Neuronal stem cell (in vitro differentiated cells): ENCODE results near the gene TMEM79.

Experiments
- DNase-seq: peaks from one replicate; pipeline ENCODE4 v3.0.0-alpha.2; 2013; ENCODE audit warnings: low spot score
- H2AFZ ChIP-seq: one replicate; pipeline ENCODE4 v1.6.1; 2013; ENCODE audit warnings: mild to moderate bottlenecking, low read length, inconsistent platforms
- H2AK5ac ChIP-seq: 2 replicates; pipeline ENCODE4 v1.6.1; 2013; ENCODE audit warnings: low read depth, mild to moderate bottlenecking, inconsistent platforms, low read length, moderate library complexity, mixed read lengths
- H2BK120ac ChIP-seq: 2 replicates; pipeline ENCODE4 v1.6.1; 2013; ENCODE audit warnings: low read depth, mild to moderate bottlenecking, inconsistent platforms, low read length, moderate library complexity, mixed read lengths
- H2BK12ac ChIP-seq: one replicate; pipeline ENCODE4 v1.6.1; 2013; ENCODE audit warnings: low read length, inconsistent platforms
- H2BK15ac ChIP-seq: 2 replicates; pipeline ENCODE4 v1.6.1; 2013; ENCODE audit warnings: mild to moderate bottlenecking, low read length, inconsistent platforms, mixed read lengths
- H2BK5ac ChIP-seq: one replicate; pipeline ENCODE4 v1.6.1; 2013; ENCODE audit warnings: inconsistent platforms, mild to moderate bottlenecking, low read length, moderate library complexity
- H3K14ac ChIP-seq: one replicate; pipeline ENCODE4 v1.6.1; 2013; ENCODE audit warnings: low read length, inconsistent platforms
- H3K18ac ChIP-seq: 2 replicates; pipeline ENCODE4 v1.6.1; 2013; ENCODE audit warnings: low read length, inconsistent platforms
- H3K23ac ChIP-seq: 2 replicates; pipeline ENCODE4 v1.6.1; 2013; ENCODE audit warnings: low read depth, mild to moderate bottlenecking, mixed read lengths, low read length, inconsistent platforms; ENCODE audit not compliant: poor library complexity
- H3K27ac ChIP-seq: replicated peaks from 3 replicates; pipeline ENCODE4 v1.5.1; 2013; ENCODE audit warnings: low read length, inconsistent platforms
- H3K27me3 ChIP-seq, 3 experiments: 2 replicates each; pipeline ENCODE4 v1.6.1; 2013; ENCODE audit warnings: low read length in 3 of 3, mild to moderate bottlenecking in 2 of 3, inconsistent platforms in 1 of 3, low read depth in 1 of 3, mixed read lengths in 1 of 3, moderate library complexity in 1 of 3; ENCODE audit not compliant: control insufficient read depth in 3 of 3, insufficient read depth in 3 of 3
- H3K36me3 ChIP-seq, 2 donors: replicated peaks in 1 of 2; 2 replicates each; pipeline ENCODE4 v1.6.1; 2013; ENCODE audit warnings: low read length in 2 of 2; ENCODE audit not compliant: control insufficient read depth in 2 of 2, insufficient read depth in 2 of 2
- H3K4ac ChIP-seq: 2 replicates; pipeline ENCODE4 v1.6.1; 2013; ENCODE audit warnings: inconsistent platforms, mild to moderate bottlenecking, low read length, moderate library complexity
- H3K4me1 ChIP-seq, 2 donors: 1 replicate in 1 of 2; 2 replicates in 1 of 2; pipeline ENCODE4 v1.6.1; 2013; ENCODE audit warnings: low read length in 2 of 2, low read depth in 1 of 2; ENCODE audit not compliant: control insufficient read depth in 2 of 2, insufficient read depth in 1 of 2
- H3K4me2 ChIP-seq: one replicate; pipeline ENCODE4 v1.6.1; 2013; ENCODE audit warnings: mild to moderate bottlenecking, low read length, inconsistent platforms; ENCODE audit not compliant: insufficient read depth, poor library complexity, severe bottlenecking
- H3K4me3 ChIP-seq, 2 donors: 2 replicates each; pipeline ENCODE4 v1.5.1; 2013; ENCODE audit warnings: low read length in 2 of 2, mild to moderate bottlenecking in 2 of 2, inconsistent platforms in 1 of 2, moderate library complexity in 1 of 2
- H3K79me1 ChIP-seq: one replicate; pipeline ENCODE4 v1.6.1; 2013; ENCODE audit warnings: low read depth, mild to moderate bottlenecking, inconsistent platforms, low read length, moderate library complexity
- H3K9ac ChIP-seq: one replicate; pipeline ENCODE4 v1.6.1; 2013; ENCODE audit warnings: mild to moderate bottlenecking, low read depth, low read length, inconsistent platforms; ENCODE audit not compliant: poor library complexity
- H3K9me3 ChIP-seq, 2 donors: replicated peaks in 1 of 2; 2 replicates each; pipeline versions ENCODE3 to v1.6.1; 2013; ENCODE audit warnings: low read length in 2 of 2, mild to moderate bottlenecking in 2 of 2, inconsistent platforms in 1 of 2, low read depth in 1 of 2, mixed read lengths in 1 of 2, moderate library complexity in 1 of 2; ENCODE audit not compliant: control insufficient read depth in 2 of 2, insufficient read depth in 1 of 2
- H4K8ac ChIP-seq: one replicate; pipeline ENCODE4 v1.6.1; 2013; ENCODE audit warnings: low read depth, mild to moderate bottlenecking, inconsistent platforms, low read length, moderate library complexity
- H4K91ac ChIP-seq: one replicate; pipeline ENCODE4 v1.6.1; 2013; ENCODE audit warnings: low read length, low read depth, mild to moderate bottlenecking, inconsistent platforms; ENCODE audit not compliant: poor library complexity
- WGBS, 2 donors: extraction: QIAGEN DNeasy Blood & Tissue Kit; methylation state at CpG; one replicate each; pipeline ENCODE4 v1.1.7; 2013; ENCODE audit warnings: missing lambda C conversion rate in 2 of 2, mixed read lengths in 1 of 2; ENCODE audit not compliant: insufficient read length in 2 of 2, insufficient replicate concordance in 1 of 2; ENCODE audit errors: extremely low coverage in 2 of 2; 5-methylcytosine and 5-hydroxymethylcytosine counted together

TMEM79 gene

GRCh38 chr1:156268336-156268735 lies 15.8 kb upstream of the TMEM79 start:
- H3K4ac ChIP-seq = no peak overlapping the region
- no peak overlapping the region for H3K23ac ChIP-seq
- no peak overlapping the region for H4K8ac ChIP-seq
- H3K36me3 ChIP-seq = peaks cover 55 to 91% of the 10 kb centered on the region in 2 donors
- H3K79me1 ChIP-seq = peaks cover 2% of the 10 kb centered on the region
- H4K91ac ChIP-seq = no peak overlapping the region
- no peak overlapping the region for H2AFZ ChIP-seq
- H2BK15ac ChIP-seq = no peak overlapping the region
- no CpG with 5 or more reads among the region's 4 CpGs for WGBS, 2 donors
- H3K9ac ChIP-seq = no peak overlapping the region
- no peak overlapping the region for H3K18ac ChIP-seq
- no peak overlapping the region for H2BK5ac ChIP-seq
- H2BK12ac ChIP-seq = no peak overlapping the region
- H3K27me3 ChIP-seq = no peaks in the 10 kb centered on the region
- no peaks in the 10 kb centered on the region for H3K4me1 ChIP-seq
- no peak overlapping the region for H3K4me2 ChIP-seq
- no peaks in the 10 kb centered on the region for H3K9me3 ChIP-seq
- no peak overlapping the region for H2BK120ac ChIP-seq
- H3K4me3 ChIP-seq = no peak overlapping the region
- no peak for DNase-seq
- H2AK5ac ChIP-seq = no peak overlapping the region
- H3K14ac ChIP-seq = no peak overlapping the region
- no peak overlapping the region for H3K27ac ChIP-seq

- Histone ChIP-seq H3K23ac (no peak overlapping the region), H3K18ac (no peak overlapping the region), H3K9me3 (no peaks in the 10 kb centered on the region), H3K27ac (no peak overlapping the region), H2AK5ac (no peak overlapping the region), H3K9ac (no peak overlapping the region), H3K27me3 (no peaks in the 10 kb centered on the region), H4K8ac (no peak overlapping the region), H3K79me1 (peaks cover 2% of the 10 kb centered on the region), H3K36me3 (peaks cover 64 to 93% of the 10 kb centered on the region in 2 donors), H4K91ac (no peak overlapping the region), H3K14ac (no peak overlapping the region), H3K4me3 (no peak overlapping the region), H2AFZ (no peak overlapping the region), H2BK120ac (no peak overlapping the region), H3K4me2 (no peak overlapping the region), H3K4me1 (no peaks in the 10 kb centered on the region), H2BK12ac (no peak overlapping the region), H2BK5ac (no peak overlapping the region), H2BK15ac (no peak overlapping the region), H3K4ac (no peak overlapping the region)
- DNase-seq = no peak
- no CpG with 5 or more reads among the region's 3 CpGs for WGBS, 2 donors
These were observed 13.8 kb upstream of the TMEM79 start for GRCh38 chr1:156270314-156270713.

DNA sequence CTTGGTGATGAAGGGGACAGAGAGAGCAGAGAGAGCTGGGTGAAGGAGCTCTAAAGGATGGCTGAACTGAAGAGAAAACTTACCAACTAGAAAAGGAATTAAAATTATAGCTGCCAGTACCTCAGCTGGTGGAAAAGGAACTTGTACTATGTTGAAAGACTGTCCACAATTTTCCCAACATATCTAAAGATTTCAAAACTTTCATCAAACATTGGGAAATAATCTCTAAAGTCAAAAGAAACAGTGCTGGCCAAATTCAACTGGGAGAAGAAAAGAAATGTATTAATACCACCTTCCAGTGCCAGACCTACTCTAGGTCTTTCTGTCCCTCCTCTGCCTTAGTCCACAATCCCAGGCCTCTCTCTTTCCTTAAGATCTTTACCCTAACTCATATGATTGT lies 7.6 kb upstream of the TMEM79 start:
- no peak overlapping the region for H4K91ac ChIP-seq
- no peaks in the 10 kb centered on the region for H3K9me3 ChIP-seq
- no peak overlapping the region for H3K27ac ChIP-seq
- H2BK5ac ChIP-seq = no peak overlapping the region
- no peak overlapping the region for H2BK120ac ChIP-seq
- H3K23ac ChIP-seq = no peak overlapping the region
- no peak overlapping the region for H2AFZ ChIP-seq
- H2BK12ac ChIP-seq = no peak overlapping the region
- no peak overlapping the region for H3K4me3 ChIP-seq
- H2BK15ac ChIP-seq = no peak overlapping the region
- H3K18ac ChIP-seq = no peak overlapping the region
- no peak overlapping the region for H3K9ac ChIP-seq
- H3K14ac ChIP-seq = no peak overlapping the region
- H3K4ac ChIP-seq = no peak overlapping the region
- no peaks in the 10 kb centered on the region for H3K27me3 ChIP-seq
- peaks cover 4 to 6% of the 10 kb centered on the region in 2 donors for H3K4me1 ChIP-seq
- no peak overlapping the region for H4K8ac ChIP-seq
- peaks cover 63 to 88% of the 10 kb centered on the region in 2 donors for H3K36me3 ChIP-seq
- peaks cover 5% of the 10 kb centered on the region for H3K79me1 ChIP-seq
- H3K4me2 ChIP-seq = no peak overlapping the region
- DNase-seq = no peak
- H2AK5ac ChIP-seq = no peak overlapping the region

GRCh38 chr1:156276966-156277381 lies 7.2 kb upstream of the TMEM79 start:
- no peaks in the 10 kb centered on the region for H3K9me3 ChIP-seq
- H3K27ac ChIP-seq = no peak overlapping the region
- H3K9ac ChIP-seq = no peak overlapping the region
- no peak overlapping the region for H2AK5ac ChIP-seq
- DNase-seq = no peak
- no peak overlapping the region for H2BK15ac ChIP-seq
- H3K4ac ChIP-seq = no peak overlapping the region
- no peak overlapping the region for H3K18ac ChIP-seq
- no peak overlapping the region for H2BK5ac ChIP-seq
- H2AFZ ChIP-seq = no peak overlapping the region
- H3K14ac ChIP-seq = no peak overlapping the region
- H2BK12ac ChIP-seq = no peak overlapping the region
- no peak overlapping the region for H2BK120ac ChIP-seq
- H3K27me3 ChIP-seq = no peaks in the 10 kb centered on the region
- H3K79me1 ChIP-seq = peaks cover 7% of the 10 kb centered on the region
- WGBS, 2 donors = no CpG with 5 or more reads among the region's 6 CpGs
- no peak overlapping the region for H3K4me2 ChIP-seq
- H3K4me3 ChIP-seq = no peak overlapping the region
- no peak overlapping the region for H4K8ac ChIP-seq
- peaks cover 60 to 83% of the 10 kb centered on the region in 2 donors for H3K36me3 ChIP-seq
- no peak overlapping the region for H4K91ac ChIP-seq
- H3K4me1 ChIP-seq = peaks cover 7 to 9% of the 10 kb centered on the region in 2 donors
- no peak overlapping the region for H3K23ac ChIP-seq
